ENCODE measurements around the gene NLRX1.

NLRX1 gene

DNA sequence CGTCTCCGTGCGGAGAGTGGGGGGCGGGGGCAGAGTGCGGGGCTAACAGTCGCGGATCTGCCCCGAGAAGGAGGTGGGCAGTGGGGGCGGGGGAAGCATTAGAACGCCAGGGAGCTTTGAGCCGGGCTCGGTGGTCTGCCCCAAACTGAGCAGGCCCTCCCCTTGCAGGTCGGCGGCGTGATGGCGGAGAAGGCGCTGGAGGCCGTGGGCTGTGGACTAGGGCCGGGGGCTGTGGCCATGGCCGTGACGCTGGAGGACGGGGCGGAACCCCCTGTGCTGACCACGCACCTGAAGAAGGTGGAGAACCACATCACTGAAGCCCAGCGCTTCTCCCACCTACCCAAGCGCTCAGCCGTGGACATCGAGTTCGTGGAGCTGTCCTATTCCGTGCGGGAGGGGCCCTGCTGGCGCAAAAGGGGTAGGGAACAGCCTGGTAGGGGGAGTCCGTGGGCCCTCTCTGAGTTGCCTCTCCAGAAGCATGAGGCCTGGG, 18.7 kb upstream of the NLRX1 start:
- Histone ChIP-seq H3K18ac (ENCODE audit: low read length) (no peak overlapping the region), H3K9ac (ENCODE audit: low read length) (peak overlapping the region; percentile 47), H3K23ac (ENCODE audit: low read length) (peak overlapping the region; percentile 54), H3K4me1 (ENCODE audit: control insufficient read depth, low read depth, low read length) (peaks cover 3% of the 10 kb centered on the region), H3K79me2 (ENCODE audit: control insufficient read depth, insufficient read depth, low read length) (no peaks in the 10 kb centered on the region), H4K5ac (ENCODE audit: low read length) (no peak overlapping the region), H3K4me3 (ENCODE audit: low read length) (peak overlapping the region; percentile 32), H3K56ac (ENCODE audit: low read length) (peak overlapping the region; percentile 80), H2BK15ac (replicated peaks; ENCODE audit: low read depth) (no peak overlapping the region), H2AK5ac (ENCODE audit: low read length) (no peak overlapping the region), H4K8ac (ENCODE audit: low read depth, low read length) (no peak overlapping the region), H3K4ac (ENCODE audit: low read depth, low read length) (no peak overlapping the region), H2BK5ac (ENCODE audit: low read length) (no peak overlapping the region), H3K4me2 (ENCODE audit: low read length) (peak overlapping the region; percentile 67), H3K27ac (ENCODE audit: low read depth, low read length) (no peak overlapping the region), H3K79me1 (ENCODE audit: low read length) (no peaks in the 10 kb centered on the region), H3K36me3 (ENCODE audit: control insufficient read depth, insufficient read depth, low read length) (no peaks in the 10 kb centered on the region), H3K27me3 (ENCODE audit: insufficient read depth, low read length, poor library complexity) (peaks cover 8% of the 10 kb centered on the region), H2BK120ac (ENCODE audit: low read depth, low read length) (no peak overlapping the region)
- DNase-seq = no peak
- no CpG with 5 or more reads among the region's 33 CpGs for WGBS (ENCODE audit: extremely low coverage, insufficient coverage, low lambda C conversion rate)

- Histone ChIP-seq H4K8ac (ENCODE audit: low read depth, low read length) (no peak overlapping the region), H3K79me2 (ENCODE audit: control insufficient read depth, insufficient read depth, low read length) (no peaks in the 10 kb centered on the region), H3K4me2 (ENCODE audit: low read length) (no peak overlapping the region), H3K18ac (ENCODE audit: low read length) (no peak overlapping the region), H3K4ac (ENCODE audit: low read depth, low read length) (no peak overlapping the region), H3K79me1 (ENCODE audit: low read length) (no peaks in the 10 kb centered on the region), H3K9ac (ENCODE audit: low read length) (no peak overlapping the region), H3K36me3 (ENCODE audit: control insufficient read depth, insufficient read depth, low read length) (no peaks in the 10 kb centered on the region), H2BK5ac (ENCODE audit: low read length) (no peak overlapping the region), H3K56ac (ENCODE audit: low read length) (no peak overlapping the region), H2BK120ac (ENCODE audit: low read depth, low read length) (no peak overlapping the region), H3K27me3 (ENCODE audit: insufficient read depth, low read length, poor library complexity) (peaks cover 8% of the 10 kb centered on the region), H2BK15ac (replicated peaks; ENCODE audit: low read depth) (no peak overlapping the region), H3K23ac (ENCODE audit: low read length) (no peak overlapping the region), H3K27ac (ENCODE audit: low read depth, low read length) (no peak overlapping the region), H4K5ac (ENCODE audit: low read length) (no peak overlapping the region), H3K4me1 (ENCODE audit: control insufficient read depth, low read depth, low read length) (peaks cover 3% of the 10 kb centered on the region), H2AK5ac (ENCODE audit: low read length) (no peak overlapping the region), H3K4me3 (ENCODE audit: low read length) (no peak overlapping the region)
- DNase-seq = no peak
- WGBS (ENCODE audit: extremely low coverage, insufficient coverage, low lambda C conversion rate) = no CpG with 5 or more reads among the region's 9 CpGs
Observed at GRCh38 chr11:119152043-119152442, 16.5 kb upstream of the NLRX1 start.

- Histone ChIP-seq H2BK5ac (ENCODE audit: low read length) (no peak overlapping the region), H3K79me1 (ENCODE audit: low read length) (no peaks in the 10 kb centered on the region), H2BK120ac (ENCODE audit: low read depth, low read length) (no peak overlapping the region), H3K4me1 (ENCODE audit: control insufficient read depth, low read depth, low read length) (peaks cover 3% of the 10 kb centered on the region), H4K8ac (ENCODE audit: low read depth, low read length) (no peak overlapping the region), H3K4me2 (ENCODE audit: low read length) (no peak overlapping the region), H2AK5ac (ENCODE audit: low read length) (no peak overlapping the region), H4K5ac (ENCODE audit: low read length) (no peak overlapping the region), H3K4ac (ENCODE audit: low read depth, low read length) (no peak overlapping the region), H2BK15ac (replicated peaks; ENCODE audit: low read depth) (no peak overlapping the region), H3K79me2 (ENCODE audit: control insufficient read depth, insufficient read depth, low read length) (no peaks in the 10 kb centered on the region), H3K36me3 (ENCODE audit: control insufficient read depth, insufficient read depth, low read length) (no peaks in the 10 kb centered on the region), H3K27ac (ENCODE audit: low read depth, low read length) (no peak overlapping the region), H3K23ac (ENCODE audit: low read length) (no peak overlapping the region), H3K9ac (ENCODE audit: low read length) (no peak overlapping the region), H3K18ac (ENCODE audit: low read length) (no peak overlapping the region), H3K56ac (ENCODE audit: low read length) (no peak overlapping the region), H3K27me3 (ENCODE audit: insufficient read depth, low read length, poor library complexity) (peaks cover 7% of the 10 kb centered on the region), H3K4me3 (ENCODE audit: low read length) (no peak overlapping the region)
- WGBS (ENCODE audit: extremely low coverage, insufficient coverage, low lambda C conversion rate) = 100% methylated on average over 3 of the region's 4 CpGs
- no peak for DNase-seq
Observed at GRCh38 chr11:119152604-119153003, 15.9 kb upstream of the NLRX1 start.

DNA sequence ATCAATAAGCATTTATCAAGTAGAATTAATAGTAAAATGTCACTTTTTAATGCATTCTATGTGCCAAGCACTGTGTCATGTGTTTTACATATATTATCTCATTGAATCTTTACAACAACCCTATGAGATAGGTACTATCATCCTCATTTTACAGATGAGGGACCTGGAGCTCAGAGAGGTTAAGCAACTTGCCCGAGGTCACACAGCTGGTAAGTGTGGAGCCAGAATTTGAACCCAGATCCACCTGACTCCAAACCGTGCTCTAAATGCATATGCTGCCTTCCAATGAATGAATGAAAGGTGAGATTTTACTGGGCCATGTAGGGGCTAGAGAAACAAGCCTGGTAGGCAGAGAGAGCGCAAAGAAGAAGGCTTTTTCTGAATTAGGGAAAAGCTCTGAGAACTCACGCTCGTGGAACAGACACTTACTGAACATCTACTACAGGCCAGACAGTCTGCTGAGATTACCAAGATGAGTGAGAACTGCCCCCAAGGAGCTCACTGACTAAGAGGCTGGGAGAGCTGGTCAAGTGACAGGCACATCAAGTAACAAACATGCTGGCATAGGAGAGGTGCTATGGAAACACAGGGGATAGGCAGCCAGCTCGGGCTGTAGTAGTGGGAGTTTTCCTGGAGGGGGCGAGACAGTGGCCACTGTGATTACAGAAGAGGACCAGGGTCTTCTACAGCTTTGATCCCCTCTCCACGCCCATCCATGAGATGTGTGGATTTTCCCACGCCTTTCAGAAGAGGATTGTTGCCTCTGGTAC, 15.3 kb upstream of the NLRX1 start:
- Histone ChIP-seq H3K27ac (ENCODE audit: low read depth, low read length) (no peak overlapping the region), H3K4ac (ENCODE audit: low read depth, low read length) (no peak overlapping the region), H3K4me1 (ENCODE audit: control insufficient read depth, low read depth, low read length) (peaks cover 1% of the 10 kb centered on the region), H2BK5ac (ENCODE audit: low read length) (no peak overlapping the region), H2BK120ac (ENCODE audit: low read depth, low read length) (no peak overlapping the region), H3K4me3 (ENCODE audit: low read length) (no peak overlapping the region), H3K23ac (ENCODE audit: low read length) (no peak overlapping the region), H3K27me3 (ENCODE audit: insufficient read depth, low read length, poor library complexity) (peaks cover 7% of the 10 kb centered on the region), H3K56ac (ENCODE audit: low read length) (no peak overlapping the region), H3K36me3 (ENCODE audit: control insufficient read depth, insufficient read depth, low read length) (no peaks in the 10 kb centered on the region), H2AK5ac (ENCODE audit: low read length) (no peak overlapping the region), H4K8ac (ENCODE audit: low read depth, low read length) (no peak overlapping the region), H3K4me2 (ENCODE audit: low read length) (no peak overlapping the region), H3K18ac (ENCODE audit: low read length) (no peak overlapping the region), H2BK15ac (replicated peaks; ENCODE audit: low read depth) (no peak overlapping the region), H3K79me2 (ENCODE audit: control insufficient read depth, insufficient read depth, low read length) (no peaks in the 10 kb centered on the region), H3K79me1 (ENCODE audit: low read length) (no peaks in the 10 kb centered on the region), H3K9ac (ENCODE audit: low read length) (no peak overlapping the region), H4K5ac (ENCODE audit: low read length) (no peak overlapping the region)
- no CpG with 5 or more reads among the region's 9 CpGs for WGBS (ENCODE audit: extremely low coverage, insufficient coverage, low lambda C conversion rate)
- DNase-seq = peak; percentile 72

GRCh38 chr11:119154178-119154577, 14.3 kb upstream of the NLRX1 start:
- Histone ChIP-seq H2BK15ac (replicated peaks; ENCODE audit: low read depth) (no peak overlapping the region), H2BK120ac (ENCODE audit: low read depth, low read length) (no peak overlapping the region), H4K5ac (ENCODE audit: low read length) (no peak overlapping the region), H3K4ac (ENCODE audit: low read depth, low read length) (no peak overlapping the region), H3K56ac (ENCODE audit: low read length) (no peak overlapping the region), H2AK5ac (ENCODE audit: low read length) (no peak overlapping the region), H3K79me2 (ENCODE audit: control insufficient read depth, insufficient read depth, low read length) (no peaks in the 10 kb centered on the region), H3K36me3 (ENCODE audit: control insufficient read depth, insufficient read depth, low read length) (no peaks in the 10 kb centered on the region), H3K23ac (ENCODE audit: low read length) (no peak overlapping the region), H3K4me2 (ENCODE audit: low read length) (no peak overlapping the region), H3K4me3 (ENCODE audit: low read length) (no peak overlapping the region), H2BK5ac (ENCODE audit: low read length) (no peak overlapping the region), H3K27ac (ENCODE audit: low read depth, low read length) (no peak overlapping the region), H3K79me1 (ENCODE audit: low read length) (no peaks in the 10 kb centered on the region), H3K18ac (ENCODE audit: low read length) (no peak overlapping the region), H3K27me3 (ENCODE audit: insufficient read depth, low read length, poor library complexity) (peaks cover 7% of the 10 kb centered on the region), H4K8ac (ENCODE audit: low read depth, low read length) (no peak overlapping the region), H3K9ac (ENCODE audit: low read length) (no peak overlapping the region), H3K4me1 (ENCODE audit: control insufficient read depth, low read depth, low read length) (no peaks in the 10 kb centered on the region)
- DNase-seq = no peak
- no CpG with 5 or more reads among the region's 6 CpGs for WGBS (ENCODE audit: extremely low coverage, insufficient coverage, low lambda C conversion rate)
